ENCODE measurements around the gene ZSWIM4. TPM values are rescaled to one million over a fixed set of nuclear protein-coding genes. Genes with fewer than 3 reads are reported as not detected.

Gene ZSWIM4
- total RNA-seq, 2 donors from 2014 or later, result 3.4 to 12.5 TPM

- H3K4me3 ChIP-seq, result no peak overlapping the region
- no peak for DNase-seq
- ATAC-seq, result no peak
- H3K27me3 ChIP-seq, result no peaks in the 10 kb centered on the region
- H3K36me3 ChIP-seq (replicated peaks in 1 of 2; ENCODE audit: insufficient read depth in 1 of 2, low read depth in 2 of 2), result no peaks in the 10 kb centered on the region
- intact Hi-C loops (cut with DNase I), result no loop called here
- no peak overlapping the region for H3K27ac ChIP-seq
- 92% methylated on average over 8 to 11 of the region's 11 CpGs for WGBS, 2 donors
- TF ChIP-seq, protein P1, sequence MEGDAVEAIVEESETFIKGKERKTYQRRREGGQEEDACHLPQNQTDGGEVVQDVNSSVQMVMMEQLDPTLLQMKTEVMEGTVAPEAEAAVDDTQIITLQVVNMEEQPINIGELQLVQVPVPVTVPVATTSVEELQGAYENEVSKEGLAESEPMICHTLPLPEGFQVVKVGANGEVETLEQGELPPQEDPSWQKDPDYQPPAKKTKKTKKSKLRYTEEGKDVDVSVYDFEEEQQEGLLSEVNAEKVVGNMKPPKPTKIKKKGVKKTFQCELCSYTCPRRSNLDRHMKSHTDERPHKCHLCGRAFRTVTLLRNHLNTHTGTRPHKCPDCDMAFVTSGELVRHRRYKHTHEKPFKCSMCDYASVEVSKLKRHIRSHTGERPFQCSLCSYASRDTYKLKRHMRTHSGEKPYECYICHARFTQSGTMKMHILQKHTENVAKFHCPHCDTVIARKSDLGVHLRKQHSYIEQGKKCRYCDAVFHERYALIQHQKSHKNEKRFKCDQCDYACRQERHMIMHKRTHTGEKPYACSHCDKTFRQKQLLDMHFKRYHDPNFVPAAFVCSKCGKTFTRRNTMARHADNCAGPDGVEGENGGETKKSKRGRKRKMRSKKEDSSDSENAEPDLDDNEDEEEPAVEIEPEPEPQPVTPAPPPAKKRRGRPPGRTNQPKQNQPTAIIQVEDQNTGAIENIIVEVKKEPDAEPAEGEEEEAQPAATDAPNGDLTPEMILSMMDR (IDR thresholded peaks at IDR 0.05), result no peak
- TF ChIP-seq POLR2A (IDR thresholded peaks at IDR 0.05), result no peak
- peaks cover 11% of the 10 kb centered on the region for H3K4me1 ChIP-seq
- no peaks in the 10 kb centered on the region for H3K9me3 ChIP-seq
These were observed 17.3 kb downstream of the ZSWIM4 start for GRCh38 chr19:13812544-13812943.

GRCh38 chr19:13813147-13813546, 17.9 kb downstream of the ZSWIM4 start:
- H3K9me3 ChIP-seq, result no peaks in the 10 kb centered on the region
- no peak for TF ChIP-seq POLR2A (IDR thresholded peaks at IDR 0.05)
- TF ChIP-seq, protein P1 (IDR thresholded peaks at IDR 0.05), result no peak
- peaks cover 12% of the 10 kb centered on the region for H3K4me1 ChIP-seq
- no peak for DNase-seq
- H3K4me3 ChIP-seq, result no peak overlapping the region
- WGBS, 2 donors, result 92 to 100% methylated on average over 2 of the region's 2 CpGs
- intact Hi-C loops (cut with DNase I), result no loop called here
- H3K27me3 ChIP-seq, result no peaks in the 10 kb centered on the region
- no peak for ATAC-seq
- no peak overlapping the region for H3K27ac ChIP-seq
- H3K36me3 ChIP-seq (replicated peaks in 1 of 2; ENCODE audit: insufficient read depth in 1 of 2, low read depth in 2 of 2), result no peaks in the 10 kb centered on the region

DNA sequence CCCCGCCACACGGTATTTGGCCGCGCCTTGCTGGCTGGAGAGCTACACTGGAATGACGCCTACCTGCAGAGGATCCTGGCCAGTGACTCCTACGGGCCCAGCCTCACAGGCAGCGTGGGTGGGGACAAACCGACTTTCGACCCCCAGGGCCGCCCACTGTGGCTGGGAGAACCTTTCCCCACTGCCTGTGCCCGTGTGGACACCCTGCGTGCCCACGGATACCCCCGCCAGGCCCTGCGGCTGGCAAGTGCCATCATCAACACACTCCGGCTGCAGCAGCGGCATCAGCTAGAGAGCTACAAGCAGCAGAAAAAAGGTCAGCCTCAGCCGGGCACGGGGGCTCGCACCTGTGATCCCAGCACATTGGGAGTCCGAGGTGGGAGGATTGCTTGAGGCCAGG, 19.3 kb downstream of the ZSWIM4 start:
- intact Hi-C loops (cut with DNase I), result no loop called here
- DNase-seq, result no peak
- Histone ChIP-seq H3K4me3 (no peak overlapping the region), H3K4me1 (peaks cover 12% of the 10 kb centered on the region), H3K27ac (no peak overlapping the region), H3K27me3 (no peaks in the 10 kb centered on the region), H3K36me3 (replicated peaks in 1 of 2; ENCODE audit: insufficient read depth in 1 of 2, low read depth in 2 of 2) (no peaks in the 10 kb centered on the region), H3K9me3 (no peaks in the 10 kb centered on the region)
- ATAC-seq, result no peak
- 90% methylated on average over 19 of the region's 21 CpGs; no CpG with 5 or more reads in 1 of the 2 donors for WGBS, 2 donors
- TF ChIP-seq POLR2A (IDR thresholded peaks at IDR 0.05), result no peak
- TF ChIP-seq, protein P1 (IDR thresholded peaks at IDR 0.05), result no peak

DNA sequence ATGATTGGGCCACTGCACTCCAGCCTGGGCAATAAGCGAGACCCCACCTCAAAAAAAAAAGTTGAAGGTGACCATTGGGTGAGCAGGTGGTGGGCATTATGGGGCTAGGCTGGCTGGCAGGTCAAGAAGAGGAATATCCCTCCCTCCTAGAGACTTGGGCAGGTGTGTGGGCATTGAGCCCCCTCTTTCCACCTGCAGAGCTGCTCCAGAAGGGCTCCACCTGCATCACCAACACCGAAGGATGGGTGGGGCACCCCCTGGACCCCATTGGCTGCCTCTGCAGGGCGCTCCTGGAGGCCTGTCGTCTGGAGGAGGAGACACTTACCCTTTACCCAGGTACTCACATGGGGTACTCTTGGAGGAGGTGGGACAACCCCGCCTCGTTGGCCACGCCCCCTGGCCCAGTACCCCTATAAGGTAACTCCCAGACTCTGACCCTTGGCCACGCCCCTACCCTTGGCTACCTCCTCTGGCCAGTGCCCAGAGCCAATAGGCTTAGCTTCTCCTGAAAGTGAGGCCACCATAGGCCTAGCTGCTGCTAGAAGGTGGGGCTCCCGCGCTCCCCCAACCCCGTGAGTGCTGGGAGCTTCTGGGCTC, 21.9 kb downstream of the ZSWIM4 start:
- intact Hi-C loops (cut with DNase I), result no loop called here
- no peaks in the 10 kb centered on the region for H3K27me3 ChIP-seq
- H3K36me3 ChIP-seq (replicated peaks in 1 of 2; ENCODE audit: insufficient read depth in 1 of 2, low read depth in 2 of 2), result no peaks in the 10 kb centered on the region
- H3K9me3 ChIP-seq, result no peaks in the 10 kb centered on the region
- DNase-seq (peak; percentile 74 to 85 (median 82)), ATAC-seq (peak; percentile 63)
- H3K4me1 ChIP-seq, result peaks cover 12% of the 10 kb centered on the region
- WGBS, 2 donors, result 39% methylated on average over 3 to 11 of the region's 11 CpGs
- H3K4me3 ChIP-seq, result no peak overlapping the region
- peak overlapping the region; percentile 45 to 81 (median 70) for H3K27ac ChIP-seq
- TF ChIP-seq, protein P1 (IDR thresholded peaks at IDR 0.05), result no peak
- no peak for TF ChIP-seq POLR2A (IDR thresholded peaks at IDR 0.05)
